Fibroblast of the aortic adventitia (primary cell): Measurements from ENCODE around the gene HMCN2. TPM values are rescaled to one million over a fixed set of nuclear protein-coding genes. Genes with fewer than 3 reads are reported as not detected.

Experiments
- DNase-seq: peaks from one replicate; pipeline ENCODE4 v3.0.0-alpha.2; 2010; ENCODE audit warnings: low read depth
- H3K4me3 ChIP-seq: 2 replicates; pipeline ENCODE4 v1.5.1; 2011; ENCODE audit warnings: low read depth, mild to moderate bottlenecking, control low read depth, low read length, moderate library complexity
- total RNA-seq: library from RNA; depleted of rRNA; stranded (reverse); fragments of >200 nt; gene quantifications from 2 replicates; pipeline ENCODE4 v1.2.3, GENCODE V29; 2012; ENCODE audit warnings: low replicate concordance
- TF ChIP-seq, protein P1 (sequence below): IDR thresholded peaks from 2 replicates; pipeline ENCODE4 v1.5.1; 2011; ENCODE audit warnings: mild to moderate bottlenecking, low read length, control low read depth, inconsistent platforms; ENCODE audit not compliant: insufficient read depth

HMCN2 gene
- total RNA-seq, 1 donor: not detected

DNA sequence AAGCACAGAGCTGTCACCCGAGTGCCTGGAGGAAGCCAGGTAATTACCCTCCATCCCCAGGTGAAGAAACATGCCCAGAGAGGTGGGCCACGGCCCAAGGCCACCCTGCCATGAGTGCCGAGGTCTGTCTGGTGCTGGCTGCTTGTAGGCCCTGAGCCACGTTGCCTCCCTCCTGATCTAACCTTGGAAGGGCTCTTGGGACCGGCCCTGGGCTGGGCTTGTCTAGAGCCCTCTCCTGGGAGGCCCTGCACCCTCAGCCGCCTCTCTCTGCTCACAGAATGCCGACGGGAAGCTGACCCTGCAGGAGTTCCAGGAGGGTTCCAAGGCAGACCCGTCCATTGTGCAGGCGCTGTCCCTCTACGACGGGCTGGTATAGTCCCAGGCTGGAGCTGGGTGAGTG, 39.4 kb upstream of the HMCN2 start:
- H3K4me3 ChIP-seq: no peak overlapping the region
- no peak for DNase-seq
- TF ChIP-seq, protein P1, sequence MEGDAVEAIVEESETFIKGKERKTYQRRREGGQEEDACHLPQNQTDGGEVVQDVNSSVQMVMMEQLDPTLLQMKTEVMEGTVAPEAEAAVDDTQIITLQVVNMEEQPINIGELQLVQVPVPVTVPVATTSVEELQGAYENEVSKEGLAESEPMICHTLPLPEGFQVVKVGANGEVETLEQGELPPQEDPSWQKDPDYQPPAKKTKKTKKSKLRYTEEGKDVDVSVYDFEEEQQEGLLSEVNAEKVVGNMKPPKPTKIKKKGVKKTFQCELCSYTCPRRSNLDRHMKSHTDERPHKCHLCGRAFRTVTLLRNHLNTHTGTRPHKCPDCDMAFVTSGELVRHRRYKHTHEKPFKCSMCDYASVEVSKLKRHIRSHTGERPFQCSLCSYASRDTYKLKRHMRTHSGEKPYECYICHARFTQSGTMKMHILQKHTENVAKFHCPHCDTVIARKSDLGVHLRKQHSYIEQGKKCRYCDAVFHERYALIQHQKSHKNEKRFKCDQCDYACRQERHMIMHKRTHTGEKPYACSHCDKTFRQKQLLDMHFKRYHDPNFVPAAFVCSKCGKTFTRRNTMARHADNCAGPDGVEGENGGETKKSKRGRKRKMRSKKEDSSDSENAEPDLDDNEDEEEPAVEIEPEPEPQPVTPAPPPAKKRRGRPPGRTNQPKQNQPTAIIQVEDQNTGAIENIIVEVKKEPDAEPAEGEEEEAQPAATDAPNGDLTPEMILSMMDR: no peak

DNA sequence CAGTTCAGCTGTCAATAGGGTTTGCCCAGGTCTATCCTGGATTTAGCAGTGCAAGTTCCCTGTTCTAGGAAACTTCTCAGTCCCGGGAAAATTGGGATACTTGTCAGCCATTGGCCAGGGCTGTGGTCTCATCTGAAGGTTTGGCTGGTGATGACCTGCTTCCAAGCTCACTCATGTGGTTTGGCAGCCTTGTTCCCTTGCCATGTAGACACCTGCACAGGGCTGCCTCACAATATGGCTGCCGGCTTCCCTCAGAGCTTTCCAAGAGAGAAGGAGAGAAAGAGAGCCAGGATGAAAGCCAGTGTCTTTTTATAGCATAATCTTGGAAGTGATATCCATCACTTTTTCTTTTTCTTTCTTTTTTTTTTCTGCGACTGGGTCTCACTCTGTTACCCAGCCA, 37.7 kb upstream of the HMCN2 start:
- TF ChIP-seq, protein P1: no peak
- DNase-seq: no peak
- H3K4me3 ChIP-seq: no peak overlapping the region

DNA sequence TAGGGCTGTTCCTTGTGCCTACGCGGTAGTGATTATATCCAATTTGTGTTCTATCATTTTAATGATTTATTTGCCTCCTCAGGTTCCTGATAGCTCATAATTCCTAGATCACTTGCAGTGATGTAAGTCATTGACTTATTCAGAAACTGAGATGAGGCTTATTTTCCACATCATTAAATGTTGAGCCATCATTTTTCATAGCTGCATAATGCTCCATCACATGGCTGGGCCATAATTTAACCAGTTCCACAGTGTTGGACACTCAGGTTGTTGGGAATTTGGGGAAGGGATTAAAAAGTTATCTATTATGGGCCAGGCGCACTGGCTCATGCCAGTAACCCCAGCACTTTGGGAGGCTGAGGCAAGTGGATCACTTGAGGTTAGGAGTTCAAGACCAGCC, 35.8 kb upstream of the HMCN2 start:
- no peak for DNase-seq
- H3K4me3 ChIP-seq: no peak overlapping the region
- TF ChIP-seq, protein P1: no peak

DNA sequence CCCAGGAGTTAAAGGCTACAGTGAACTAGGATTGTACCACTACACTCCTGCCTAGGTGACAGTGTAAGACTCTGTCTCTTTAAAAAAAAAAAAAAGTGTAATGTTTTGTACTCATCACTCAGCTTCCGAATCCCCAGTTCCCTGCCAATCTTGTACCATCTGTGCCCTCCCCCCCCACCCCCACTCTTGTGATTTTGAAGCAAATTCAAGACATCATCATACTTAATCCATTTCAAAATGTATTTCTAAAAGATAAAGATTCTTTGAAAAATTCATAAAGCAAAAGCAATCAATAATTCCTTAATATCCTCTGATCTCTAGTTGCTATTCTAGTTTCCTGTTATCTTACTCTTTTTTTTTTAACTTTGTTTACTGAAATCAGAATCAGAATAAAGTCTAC, 34.9 kb upstream of the HMCN2 start:
- TF ChIP-seq, protein P1: no peak
- no peak for DNase-seq
- H3K4me3 ChIP-seq: no peak overlapping the region

DNA sequence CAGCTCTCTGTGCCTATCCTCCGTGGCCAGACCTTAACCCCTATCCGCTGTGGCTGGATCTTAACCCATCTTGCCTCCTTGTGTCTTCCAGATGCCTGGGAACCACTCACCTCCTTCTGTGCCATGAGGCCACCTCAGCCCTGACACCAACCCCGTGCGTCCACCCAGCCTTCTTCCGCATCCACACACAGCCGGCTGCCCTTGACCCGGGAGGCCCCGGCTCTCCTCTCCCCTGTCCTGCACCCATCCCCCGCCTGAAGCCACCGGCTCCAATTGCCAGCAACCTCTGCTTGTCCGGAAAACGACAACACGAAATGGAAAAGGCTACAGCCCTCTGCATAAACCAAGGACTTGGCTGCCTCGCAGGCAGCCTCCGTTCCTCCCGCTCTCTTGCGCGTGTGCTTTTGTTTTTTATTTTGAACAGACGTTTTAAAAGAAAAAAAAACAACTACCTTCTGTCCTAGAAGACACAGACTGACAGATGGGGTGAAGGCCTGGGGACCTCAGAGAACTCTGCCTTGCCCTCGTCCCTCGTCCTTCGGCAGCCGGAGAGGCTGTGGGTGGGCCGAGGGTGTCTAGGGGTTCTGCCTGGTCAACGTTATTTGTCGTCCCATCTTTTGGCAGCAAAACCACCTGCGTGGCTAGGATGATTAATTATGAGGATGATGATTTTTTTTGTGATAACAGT, 32.5 kb upstream of the HMCN2 start:
- TF ChIP-seq, protein P1: no peak
- DNase-seq: no peak
- no peak overlapping the region for H3K4me3 ChIP-seq

DNA sequence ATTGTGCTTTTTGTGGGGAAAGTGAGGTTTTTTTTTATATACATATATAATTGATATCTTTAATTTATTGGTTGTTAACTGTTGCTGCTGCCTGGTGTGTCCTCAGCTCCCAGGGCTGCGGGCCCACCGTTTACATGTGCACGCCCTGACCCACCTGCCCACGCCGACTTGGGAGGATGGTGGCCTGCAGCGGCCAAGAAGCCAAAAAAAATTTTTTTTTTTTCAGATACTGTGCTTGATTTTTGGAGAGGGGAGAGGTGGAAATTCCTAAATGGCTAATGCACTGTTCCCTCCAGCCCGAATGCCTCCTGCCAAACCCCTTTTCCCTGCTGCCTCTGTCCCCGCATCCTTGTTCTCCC, 32.0 kb upstream of the HMCN2 start:
- TF ChIP-seq, protein P1: no peak
- H3K4me3 ChIP-seq: no peak overlapping the region
- no peak for DNase-seq
